OCI-M2 (cell line): ENCODE measurements around the gene CETP.
"Not testable (repeated sequence)": the region's sequence is repeated elsewhere in the genome, so short reads cannot be mapped to it uniquely, and the experiment has no call there.

Experiments
- DNase-seq: peaks from one replicate; lab custom pipeline; 2025; ENCODE audit not compliant: unreplicated experiment; lab: John Stamatoyannopoulos, UW

The CETP gene

GRCh38 chr16:56980792-56981724 lies 19.3 kb downstream of the CETP start:
- DNase-seq, result no peak

- no peak for DNase-seq
Observed at GRCh38 chr16:56981729-56982271, 20.1 kb downstream of the CETP start.

GRCh38 chr16:56982695-56983094 lies 20.9 kb downstream of the CETP start:
- no peak for DNase-seq

GRCh38 chr16:56983211-56983751 lies 21.5 kb downstream of the CETP start:
- no peak for DNase-seq

GRCh38 chr16:56984639-56985038 lies 22.9 kb downstream of the CETP start:
- no peak for DNase-seq

- DNase-seq, result no peak
Observed at GRCh38 chr16:56985288-56985961, 23.7 kb downstream of the CETP start.

- no peak for DNase-seq
Observed at GRCh38 chr16:56985962-56986360, 24.2 kb downstream of the CETP start.

GRCh38 chr16:56986361-56986760 lies 24.6 kb downstream of the CETP start:
- DNase-seq, result no peak

- DNase-seq, result not testable (repeated sequence)
Observed at GRCh38 chr16:56986908-56987307, 25.2 kb downstream of the CETP start.

GRCh38 chr16:56987692-56988091 lies 25.9 kb downstream of the CETP start:
- DNase-seq, result no peak

- no peak for DNase-seq
Observed at GRCh38 chr16:56988161-56988947, 26.6 kb downstream of the CETP start.

GRCh38 chr16:56988948-56989945 lies 27.5 kb downstream of the CETP start, which contains the start of gene NLRC5:
Gene NLRC5 (plus strand): TSS chr16:56989557. CDS start chr16:57020713, 31,156 bp downstream.
- DNase-seq, result no peak

- DNase-seq, result no peak
Observed at GRCh38 chr16:56989988-56990387, 28.2 kb downstream of the CETP start.

- DNase-seq, result no peak
Observed at GRCh38 chr16:56990407-56991286, 28.9 kb downstream of the CETP start.

- DNase-seq, result not testable (repeated sequence)
Observed at GRCh38 chr16:56992431-56992830, 30.7 kb downstream of the CETP start.

- no peak for DNase-seq
Observed at GRCh38 chr16:56993204-56993603, 31.5 kb downstream of the CETP start.

GRCh38 chr16:56994311-56994710 lies 32.6 kb downstream of the CETP start:
- DNase-seq, result no peak

- DNase-seq, result no peak
Observed at GRCh38 chr16:56995136-56995805, 33.5 kb downstream of the CETP start.
